HFF-Myc (cell line): ENCODE data around the gene STARD7.

ENCODE experiments used
- DNase-seq: peaks from one replicate; pipeline ENCODE4 v3.0.0-alpha.2; 2011; ENCODE audit warnings: low read depth; ENCODE audit errors: extremely low read depth
- H3K4me3 ChIP-seq: replicated peaks from 2 replicates; pipeline ENCODE4 v1.5.1; 2011; ENCODE audit warnings: low read depth, mild to moderate bottlenecking, control low read depth, low read length
- CTCF ChIP-seq: IDR thresholded peaks from 2 replicates; pipeline ENCODE4 v1.5.1; 2012; ENCODE audit warnings: mild to moderate bottlenecking, low read depth, low read length, control low read depth; ENCODE audit errors: missing control alignments

Gene STARD7

GRCh38 chr2:96250188-96250587 is 41.6 kb upstream of the STARD7 start:
- DNase-seq: no peak
- no peak for TF ChIP-seq CTCF
- no peak overlapping the region for H3K4me3 ChIP-seq

GRCh38 chr2:96249654-96250053 is 41.0 kb upstream of the STARD7 start:
- TF ChIP-seq CTCF: no peak
- peak; percentile 93 for DNase-seq
- H3K4me3 ChIP-seq: no peak overlapping the region

- TF ChIP-seq CTCF: no peak
- no peak overlapping the region for H3K4me3 ChIP-seq
- no peak for DNase-seq
These were observed 40.0 kb upstream of the STARD7 start for GRCh38 chr2:96248624-96249023.

- no peak for TF ChIP-seq CTCF
- DNase-seq: no peak
- no peak overlapping the region for H3K4me3 ChIP-seq
These were observed 39.3 kb upstream of the STARD7 start for GRCh38 chr2:96247896-96248295.

GRCh38 chr2:96247009-96247408 is 38.4 kb upstream of the STARD7 start:
- no peak for DNase-seq
- no peak for TF ChIP-seq CTCF
- no peak overlapping the region for H3K4me3 ChIP-seq

GRCh38 chr2:96245609-96246390 is 37.2 kb upstream of the STARD7 start:
- DNase-seq: no peak
- no peak overlapping the region for H3K4me3 ChIP-seq
- TF ChIP-seq CTCF: no peak

GRCh38 chr2:96243843-96244242 is 35.2 kb upstream of the STARD7 start:
- no peak for DNase-seq
- no peak overlapping the region for H3K4me3 ChIP-seq
- no peak for TF ChIP-seq CTCF
